HG03521 (cell line): ENCODE data around the gene TNNC2.
A peak's percentile ranks its signal among the peaks of the same experiment; 100 is the strongest.
"Not testable (repeated sequence)": the region's sequence is repeated elsewhere in the genome, so short reads cannot be mapped to it uniquely, and the experiment has no call there.

Experiments
- ATAC-seq: cut with Tn5 transposase; IDR thresholded peaks from one replicate; pipeline ENCODE4 v1.9.1; 2021; ENCODE audit warnings: mild to moderate bottlenecking, moderate library complexity; ENCODE audit not compliant: unreplicated experiment

The TNNC2 gene

DNA sequence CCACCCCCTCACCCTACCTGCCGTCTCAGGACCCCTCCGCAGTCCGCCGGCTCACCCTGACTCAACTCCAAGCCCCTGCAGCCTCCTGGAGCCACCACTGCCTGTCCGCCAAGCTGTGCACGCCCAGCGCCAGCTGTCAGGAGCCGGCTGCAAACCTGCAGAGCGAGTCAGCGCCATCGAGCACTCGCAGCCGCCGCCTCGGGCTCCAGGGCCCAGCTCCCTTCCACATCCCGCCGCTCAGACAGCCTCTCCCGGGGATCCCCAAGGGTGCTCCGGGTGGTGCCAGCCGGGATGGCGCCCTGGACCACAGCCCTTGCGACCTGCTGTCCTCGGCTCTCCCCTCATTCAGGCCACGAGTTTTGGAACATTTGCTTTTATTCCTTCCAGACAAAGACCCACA lies 4.3 kb downstream of the TNNC2 start:
- ATAC-seq, result no peak

DNA sequence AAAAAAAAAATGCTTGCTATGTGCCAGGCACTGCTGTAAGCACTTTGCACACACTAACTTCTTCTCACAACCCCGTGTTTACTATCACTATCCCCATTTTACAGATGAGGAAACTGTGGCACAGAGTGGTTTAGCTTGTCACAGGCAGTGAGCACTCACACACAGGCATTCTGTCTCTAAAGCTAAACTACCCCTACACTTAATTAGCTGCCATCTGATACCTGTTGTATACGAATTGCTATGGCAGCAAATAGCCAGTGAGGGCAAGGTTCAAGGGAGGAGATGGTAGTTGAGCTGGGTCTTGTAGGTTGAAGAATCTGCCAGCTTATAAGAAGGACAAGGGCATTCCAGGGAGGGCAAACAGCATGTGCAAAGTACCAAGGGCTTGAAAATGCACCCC lies 5.2 kb downstream of the TNNC2 start:
- no peak for ATAC-seq

DNA sequence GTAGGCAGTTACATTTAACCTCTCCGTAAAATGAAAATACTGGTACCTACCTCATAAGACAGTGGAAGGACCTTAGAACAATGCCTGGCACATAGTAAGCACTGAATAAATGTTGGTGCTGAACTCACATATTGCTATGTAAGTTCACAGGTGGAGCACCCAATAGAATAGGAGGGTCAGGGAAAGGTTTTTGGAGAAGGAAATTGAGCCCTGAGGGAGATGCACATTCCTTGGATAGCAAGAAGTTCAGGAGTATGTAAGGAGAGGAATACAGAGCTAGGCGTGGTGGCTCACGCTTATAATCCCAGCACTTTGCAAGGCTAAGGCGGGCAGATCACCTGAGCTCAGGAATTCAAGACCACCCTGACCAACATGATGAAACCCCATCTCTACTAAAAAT lies 7.6 kb downstream of the TNNC2 start:
- ATAC-seq, result no peak

- no peak for ATAC-seq
Observed at GRCh38 chr20:45818239-45818638, 8.9 kb downstream of the TNNC2 start.

GRCh38 chr20:45817376-45818194 lies 9.5 kb downstream of the TNNC2 start:
- no peak for ATAC-seq

- ATAC-seq, result no peak
Observed at GRCh38 chr20:45816951-45817350, 10.2 kb downstream of the TNNC2 start.

DNA sequence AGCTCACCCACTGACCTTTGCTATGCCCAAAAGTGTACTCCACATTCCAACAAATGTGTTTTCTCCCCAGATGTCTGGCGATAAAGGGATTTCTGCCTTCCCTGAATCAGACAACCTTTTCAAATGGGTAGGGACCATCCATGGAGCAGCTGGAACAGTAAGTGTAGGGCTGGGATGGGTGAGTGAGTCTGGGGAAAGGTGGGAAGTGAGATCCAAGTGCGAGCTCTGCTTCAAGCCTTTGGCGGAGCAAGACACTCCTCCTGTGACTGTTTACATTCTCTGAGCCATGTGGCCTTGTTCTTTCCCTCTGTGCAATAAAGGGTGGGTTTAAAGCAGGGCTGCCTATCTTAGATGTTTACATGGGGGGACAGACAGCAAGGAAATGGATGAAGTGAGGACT lies 12.8 kb downstream of the TNNC2 start:
- no peak for ATAC-seq

- no peak for ATAC-seq
Observed at GRCh38 chr20:45813489-45813888, 13.6 kb downstream of the TNNC2 start.

DNA sequence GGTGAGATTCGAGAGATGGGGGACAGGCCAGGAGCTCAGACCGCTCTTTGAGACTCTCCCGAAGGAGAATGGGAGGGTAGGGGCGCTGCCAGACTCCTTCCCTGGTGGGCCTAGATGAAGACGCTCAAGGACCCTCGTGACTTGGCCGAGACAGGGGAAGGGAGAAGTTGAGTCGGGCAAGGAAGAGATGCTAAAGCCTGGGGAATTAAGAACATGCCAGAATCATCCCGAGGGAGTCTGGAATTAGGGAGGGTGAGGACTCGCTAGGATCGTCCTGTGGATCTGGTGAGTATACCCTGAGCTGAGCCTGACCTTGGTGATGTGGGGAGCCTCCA lies 14.1 kb downstream of the TNNC2 start:
- no peak for ATAC-seq

DNA sequence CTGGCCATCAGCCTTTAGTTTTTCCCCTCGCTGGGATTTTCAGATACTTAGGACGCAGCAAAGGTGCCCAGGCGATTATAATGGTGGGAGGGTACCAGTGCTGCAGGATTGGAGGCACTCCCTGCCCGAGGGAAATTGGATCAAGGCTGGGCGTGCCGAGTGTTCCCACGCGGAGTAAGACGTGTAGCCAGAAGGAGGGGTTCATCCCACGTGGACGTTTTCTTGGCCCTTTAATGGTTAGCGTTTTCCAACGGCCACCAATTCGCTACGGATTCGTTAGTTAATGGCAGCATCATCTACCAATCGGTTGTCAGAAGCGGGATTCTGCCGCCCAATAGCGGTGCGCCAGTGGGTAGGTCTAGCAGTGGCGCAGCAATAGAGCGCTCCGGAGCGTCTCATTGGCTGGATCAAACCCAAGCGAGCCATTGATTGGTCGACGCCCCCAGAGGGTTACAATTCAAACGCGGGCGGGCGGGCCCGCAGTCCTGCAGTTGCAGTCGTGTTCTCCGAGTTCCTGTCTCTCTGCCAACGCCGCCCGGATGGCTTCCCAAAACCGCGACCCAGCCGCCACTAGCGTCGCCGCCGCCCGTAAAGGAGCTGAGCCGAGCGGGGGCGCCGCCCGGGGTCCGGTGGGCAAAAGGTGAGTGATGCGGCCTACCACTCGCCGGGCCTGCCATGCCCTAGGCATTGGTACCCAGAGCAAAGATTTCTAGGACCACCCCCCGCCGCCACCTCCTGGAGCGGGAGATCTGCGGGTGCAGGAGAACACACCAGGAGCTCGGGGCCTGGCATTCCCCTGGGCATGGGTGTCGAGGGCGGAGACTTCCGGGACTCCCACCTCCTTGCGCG lies 14.7 kb downstream of the TNNC2 start, which contains the start of gene UBE2C:
TSS of gene UBE2C (plus strand) at position 488 of the 849 bp plus-strand sequence. CDS start at position 540, 52 bp downstream.
- ATAC-seq, result peak; percentile 96

- no peak for ATAC-seq
Observed at GRCh38 chr20:45810191-45810970, 16.7 kb downstream of the TNNC2 start.

GRCh38 chr20:45801851-45802250 lies 25.3 kb downstream of the TNNC2 start:
- no peak for ATAC-seq

DNA sequence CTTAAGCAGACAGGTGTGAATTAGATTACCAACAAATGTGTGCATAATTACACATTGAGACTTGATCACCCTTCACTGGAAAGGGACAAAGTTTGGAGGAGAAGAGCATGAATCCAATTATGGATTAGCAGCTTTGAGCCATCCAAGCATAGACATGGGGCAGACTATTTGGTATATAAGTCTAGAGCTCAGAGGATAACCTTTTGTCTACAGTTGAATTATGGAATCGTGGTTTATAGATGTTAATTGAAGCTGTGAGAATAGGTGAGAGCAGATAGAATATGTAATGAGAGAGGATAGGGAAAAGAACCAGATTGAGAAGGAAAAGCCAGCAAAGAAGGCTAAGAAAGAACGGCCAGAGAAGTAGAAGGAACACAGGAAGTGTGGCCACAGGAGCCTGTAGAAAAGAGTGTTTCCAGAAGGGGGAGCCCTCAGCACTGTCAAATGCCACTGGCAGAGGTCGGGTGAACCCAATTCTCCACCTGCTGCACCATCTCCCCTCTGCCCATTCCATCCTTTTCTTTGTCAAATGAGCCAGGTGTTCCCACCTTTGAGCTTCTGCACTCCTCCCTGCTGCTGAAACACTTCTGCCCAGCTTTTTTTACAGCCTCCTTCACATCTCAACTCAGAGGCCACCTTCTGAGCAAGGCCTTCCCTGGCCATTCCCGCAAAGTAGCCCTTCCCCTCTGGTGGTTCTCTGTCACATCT lies 28.0 kb downstream of the TNNC2 start:
- ATAC-seq, result no peak

GRCh38 chr20:45797955-45798354 lies 29.2 kb downstream of the TNNC2 start:
- ATAC-seq, result not testable (repeated sequence)

GRCh38 chr20:45797510-45797909 lies 29.6 kb downstream of the TNNC2 start:
- not testable (repeated sequence) for ATAC-seq

- no peak for ATAC-seq
Observed at GRCh38 chr20:45796337-45797065, 30.6 kb downstream of the TNNC2 start.

GRCh38 chr20:45792317-45793118 lies 34.6 kb downstream of the TNNC2 start:
- no peak for ATAC-seq

- ATAC-seq, result no peak
Observed at GRCh38 chr20:45788351-45788750, 38.8 kb downstream of the TNNC2 start.

GRCh38 chr20:45783656-45784294 lies 43.3 kb downstream of the TNNC2 start:
- ATAC-seq, result no peak
